ENCODE results near the gene KIF19. TPM values are rescaled to one million over a fixed set of nuclear protein-coding genes. Genes with fewer than 3 reads are reported as not detected.

The KIF19 gene
- total and polyA plus RNA-seq, 2 of the 8 experiments (the other 6 are each of a cell fraction or from before 2014, with no cell fraction given): 0.52 to 0.77 TPM

DNA sequence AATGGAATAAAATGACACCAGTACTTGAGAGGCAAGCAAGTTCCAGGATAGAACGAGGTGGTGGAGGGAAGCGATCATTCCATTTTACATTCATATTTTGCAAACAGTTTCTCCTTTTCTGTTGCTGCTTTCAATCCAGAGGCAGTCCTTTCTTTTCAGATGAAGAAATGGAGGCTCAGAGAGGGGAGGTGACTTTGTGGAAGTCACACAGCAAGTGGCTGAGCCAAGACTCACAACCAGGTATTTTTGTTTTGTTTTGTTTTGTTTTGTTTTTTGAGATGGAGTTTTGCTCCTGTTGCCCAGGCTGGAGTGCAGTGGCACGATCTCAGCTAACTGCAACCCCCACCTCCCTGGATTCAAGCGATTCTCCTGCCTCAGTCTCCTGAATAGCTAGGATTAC is 70.5 kb downstream of the KIF19 start:
- H3K27ac ChIP-seq (ENCODE audit: low read depth, low read length): no peak overlapping the region
- H3K14ac ChIP-seq (ENCODE audit: insufficient read length): no peak overlapping the region
- H2BK5ac ChIP-seq (ENCODE audit: low read depth, low read length): no peak overlapping the region
- no peak overlapping the region for H2BK15ac ChIP-seq (ENCODE audit: low read length)
- no peak overlapping the region for H2AFZ ChIP-seq (ENCODE audit: low read length)
- WGBS, 2 experiments (ENCODE audit: extremely low coverage in 1 of 2, insufficient coverage in 1 of 2, insufficient read length in 1 of 2, insufficient replicate concordance in 2 of 2, low coverage in 1 of 2, low lambda C conversion rate in 2 of 2, missing lambda C conversion rate in 1 of 2): 88% methylated on average over 4 of the region's 4 CpGs; no CpG with 5 or more reads in 1 of the 2 experiments
- H4K5ac ChIP-seq (ENCODE audit: insufficient read length, low read depth, low read length): no peak overlapping the region
- H3K79me1 ChIP-seq (ENCODE audit: low read depth, low read length): no peaks in the 10 kb centered on the region
- H3K27me3 ChIP-seq (replicated peaks in 1 of 4; ENCODE audit: control insufficient read depth in 3 of 4, extremely low read depth in 1 of 4, insufficient read depth in 3 of 4, low read length in 3 of 4): no peaks in the 10 kb centered on the region
- H3K9me3 ChIP-seq (ENCODE audit: insufficient read depth in 2 of 2, low read depth in 1 of 2, low read length in 1 of 2): no peaks in the 10 kb centered on the region
- ChIA-PET POLR2A (ENCODE audit: partially characterized antibody) (interaction anchor here (0.9 kb wide), 1 partner anchor 44 kb away, joined by 3 read pairs; no protein-coding TSS in a partner anchor), CTCF (ENCODE audit: partially characterized antibody) (interaction anchor here (0.8 to 7.2 kb wide), 4 partner anchors 17 to 61 kb away, joined by 3 to 57 read pairs (median 4); no protein-coding TSS in a partner anchor)
- no peaks in the 10 kb centered on the region for H3K36me3 ChIP-seq (ENCODE audit: control insufficient read depth in 2 of 4, insufficient read depth in 4 of 4, low read length in 3 of 4)
- H3K23me2 ChIP-seq (ENCODE audit: low read depth, low read length): no peaks in the 10 kb centered on the region
- H3K18ac ChIP-seq (ENCODE audit: extremely low read depth, low read length): no peak overlapping the region
- no peak overlapping the region for H3K4me3 ChIP-seq (ENCODE audit: extremely low read depth in 1 of 4, insufficient read depth in 2 of 4, low read depth in 3 of 4, low read length in 4 of 4)
- H2BK120ac ChIP-seq (replicated peaks; ENCODE audit: low read depth, low read length): no peak overlapping the region
- H3K79me2 ChIP-seq (ENCODE audit: control insufficient read depth in 1 of 2, insufficient read depth in 2 of 2, low read length in 2 of 2): no peaks in the 10 kb centered on the region
- no peaks in the 10 kb centered on the region; a peak in 1 of 7 replicates for H3K4me1 ChIP-seq (replicated peaks in 1 of 4; ENCODE audit: control insufficient read depth in 3 of 4, insufficient read depth in 4 of 4, low read length in 3 of 4)
- no peak overlapping the region for H2AK5ac ChIP-seq (ENCODE audit: low read depth, low read length)
- FAIRE-seq (no peak), DNase-seq (ENCODE audit: low read depth in 1 of 2, low spot score in 2 of 2) (no peak)
- no peak overlapping the region for H3K56ac ChIP-seq (replicated peaks; ENCODE audit: insufficient read length, low read depth, low read length)
- H2BK12ac ChIP-seq (ENCODE audit: low read depth, low read length): no peak overlapping the region
- no peak overlapping the region for H2BK20ac ChIP-seq (ENCODE audit: low read length)
- no peaks in the 10 kb centered on the region for H4K20me1 ChIP-seq (replicated peaks in 1 of 2; ENCODE audit: control insufficient read depth in 1 of 2, insufficient read depth in 2 of 2, low read length in 2 of 2)
- no peak overlapping the region for H3K4me2 ChIP-seq (ENCODE audit: insufficient read depth in 1 of 2, low read depth in 2 of 2, low read length in 2 of 2)
- no peak overlapping the region for H4K8ac ChIP-seq (ENCODE audit: extremely low read depth, insufficient read depth, low read length)
- H4K91ac ChIP-seq (replicated peaks; ENCODE audit: insufficient read length, low read length): no peak overlapping the region
- H3K4ac ChIP-seq (replicated peaks; ENCODE audit: insufficient read length, low read depth, low read length): no peak overlapping the region
- H3K23ac ChIP-seq (ENCODE audit: insufficient read length): no peak overlapping the region
- no peak overlapping the region for H3K9ac ChIP-seq (replicated peaks in 1 of 4; ENCODE audit: extremely low read depth in 1 of 4, low read depth in 3 of 4, low read length in 3 of 4)
- no peak for TF ChIP-seq SIX5 (IDR thresholded peaks at IDR 0.05; ENCODE audit: low read depth, low read length)
- TF ChIP-seq, protein P1, sequence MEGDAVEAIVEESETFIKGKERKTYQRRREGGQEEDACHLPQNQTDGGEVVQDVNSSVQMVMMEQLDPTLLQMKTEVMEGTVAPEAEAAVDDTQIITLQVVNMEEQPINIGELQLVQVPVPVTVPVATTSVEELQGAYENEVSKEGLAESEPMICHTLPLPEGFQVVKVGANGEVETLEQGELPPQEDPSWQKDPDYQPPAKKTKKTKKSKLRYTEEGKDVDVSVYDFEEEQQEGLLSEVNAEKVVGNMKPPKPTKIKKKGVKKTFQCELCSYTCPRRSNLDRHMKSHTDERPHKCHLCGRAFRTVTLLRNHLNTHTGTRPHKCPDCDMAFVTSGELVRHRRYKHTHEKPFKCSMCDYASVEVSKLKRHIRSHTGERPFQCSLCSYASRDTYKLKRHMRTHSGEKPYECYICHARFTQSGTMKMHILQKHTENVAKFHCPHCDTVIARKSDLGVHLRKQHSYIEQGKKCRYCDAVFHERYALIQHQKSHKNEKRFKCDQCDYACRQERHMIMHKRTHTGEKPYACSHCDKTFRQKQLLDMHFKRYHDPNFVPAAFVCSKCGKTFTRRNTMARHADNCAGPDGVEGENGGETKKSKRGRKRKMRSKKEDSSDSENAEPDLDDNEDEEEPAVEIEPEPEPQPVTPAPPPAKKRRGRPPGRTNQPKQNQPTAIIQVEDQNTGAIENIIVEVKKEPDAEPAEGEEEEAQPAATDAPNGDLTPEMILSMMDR (IDR thresholded peaks at IDR 0.05; ENCODE audit: control extremely low read depth in 1 of 3, insufficient read depth in 1 of 3, low read depth in 1 of 3, low read length in 3 of 3): no peak
- no peak for TF ChIP-seq PHF8 (conservative IDR thresholded peaks at IDR 0.05; ENCODE audit: low read depth, low read length)
- TF ChIP-seq CBX8 (IDR thresholded peaks at IDR 0.05; ENCODE audit: borderline replicate concordance, low read depth, low read length): no peak
- no peak for TF ChIP-seq EZH2 (IDR thresholded peaks at IDR 0.05; ENCODE audit: low read depth, low read length, severe bottlenecking)
- no peak for TF ChIP-seq KDM1A (IDR thresholded peaks at IDR 0.05; ENCODE audit: borderline replicate concordance, low read length)
- TF ChIP-seq SRF (IDR thresholded peaks at IDR 0.05; ENCODE audit: low read depth, low read length): no peak
- TF ChIP-seq, protein P2, sequence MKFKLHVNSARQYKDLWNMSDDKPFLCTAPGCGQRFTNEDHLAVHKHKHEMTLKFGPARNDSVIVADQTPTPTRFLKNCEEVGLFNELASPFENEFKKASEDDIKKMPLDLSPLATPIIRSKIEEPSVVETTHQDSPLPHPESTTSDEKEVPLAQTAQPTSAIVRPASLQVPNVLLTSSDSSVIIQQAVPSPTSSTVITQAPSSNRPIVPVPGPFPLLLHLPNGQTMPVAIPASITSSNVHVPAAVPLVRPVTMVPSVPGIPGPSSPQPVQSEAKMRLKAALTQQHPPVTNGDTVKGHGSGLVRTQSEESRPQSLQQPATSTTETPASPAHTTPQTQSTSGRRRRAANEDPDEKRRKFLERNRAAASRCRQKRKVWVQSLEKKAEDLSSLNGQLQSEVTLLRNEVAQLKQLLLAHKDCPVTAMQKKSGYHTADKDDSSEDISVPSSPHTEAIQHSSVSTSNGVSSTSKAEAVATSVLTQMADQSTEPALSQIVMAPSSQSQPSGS (IDR thresholded peaks at IDR 0.05; ENCODE audit: low read length): no peak
- no peak for TF ChIP-seq TAF1 (IDR thresholded peaks at IDR 0.05; ENCODE audit: low read depth, low read length)
- no peak for TF ChIP-seq GABPA (IDR thresholded peaks at IDR 0.05; ENCODE audit: borderline replicate concordance, insufficient read depth, low read length)

Data from H1 (cell line).